Endothelial cell of umbilical vein (primary cell): ENCODE measurements around the gene ORM2. TPM values are rescaled to one million over a fixed set of nuclear protein-coding genes. Genes with fewer than 3 reads are reported as not detected.

ENCODE experiments used
- BruUV-seq: library from RNA; stranded (reverse); fragments of 400-500 nt; replicated peaks from 2 replicates; lab custom pipeline; 2021; lab: Mats Ljungman, UMichigan
- CTCF ChIA-PET: fragments of 300-600, 350-600 bp; sonication (Branson Sonifier 250); formaldehyde crosslinking; loops from one replicate; lab custom pipeline; 2021; ENCODE audit warnings: antibody characterized with exemption, inconsistent platforms; lab: Charles Lee
- POLR2A ChIA-PET: fragments of 300-600, 350-600 bp; sonication (Branson Sonifier 250); formaldehyde crosslinking; loops from one replicate; lab custom pipeline; 2021; ENCODE audit warnings: antibody characterized with exemption, inconsistent platforms; lab: Charles Lee
- DNase-seq: peaks from one replicate; pipeline ENCODE4 v3.0.0-alpha.2; 2011; ENCODE audit warnings: low read depth, low spot score
- FAIRE-seq: peaks from 2 replicates; lab custom pipeline; 2011; peaks lifted over from hg19 to GRCh38; lab: Jason Lieb, UNC
- H2AFZ ChIP-seq: 2 replicates; pipeline ENCODE4 v1.6.0; 2012; ENCODE audit warnings: low read depth, low read length, control low read depth, inconsistent platforms
- H3K27ac ChIP-seq: 2 replicates; pipeline ENCODE4 v1.5.1; 2011; ENCODE audit warnings: low read depth, mild to moderate bottlenecking, control low read depth, low read length, moderate library complexity; ENCODE audit not compliant: insufficient read depth
- H3K27me3 ChIP-seq, 2 experiments: 2 replicates each; pipeline versions ENCODE4 v1.6.0 to v1.6.1; 2011; ENCODE audit warnings: low read length in 2 of 2, mixed read lengths in 1 of 2; ENCODE audit not compliant: control insufficient read depth in 2 of 2, insufficient read depth in 2 of 2
- H3K36me3 ChIP-seq, 2 experiments: 2 replicates in 1 of 2; 3 replicates in 1 of 2; pipeline ENCODE4 v1.5.1; 2011; ENCODE audit warnings: low read length in 2 of 2, mild to moderate bottlenecking in 1 of 2, moderate library complexity in 1 of 2; ENCODE audit not compliant: control insufficient read depth in 2 of 2, insufficient read depth in 2 of 2; ENCODE audit errors: extremely low read depth in 1 of 2
- H3K4me1 ChIP-seq: 3 replicates; pipeline ENCODE4 v1.5.1; 2011; ENCODE audit warnings: mild to moderate bottlenecking, low read length; ENCODE audit not compliant: control insufficient read depth, insufficient read depth; ENCODE audit errors: extremely low read depth
- H3K4me2 ChIP-seq: 2 replicates; pipeline ENCODE4 v1.6.1; 2011; ENCODE audit warnings: low read length, control low read depth, mixed read lengths; ENCODE audit not compliant: insufficient read depth
- H3K4me3 ChIP-seq, 3 experiments: fragments of 200-600 bp in 1 of 3; sonication (generic), shearing (Covaris generic) in 1 of 3; replicated peaks in 1 of 3; 2 replicates each; pipeline ENCODE4 v1.5.1; 2011 to 2016; ENCODE audit warnings: control low read depth in 3 of 3, low read length in 3 of 3, mild to moderate bottlenecking in 2 of 3, inconsistent platforms in 1 of 3, low read depth in 1 of 3, moderate library complexity in 1 of 3; ENCODE audit not compliant: insufficient read depth in 1 of 3
- H3K79me2 ChIP-seq: 2 replicates; pipeline ENCODE4 v1.6.0; 2012; ENCODE audit warnings: low read length, inconsistent platforms; ENCODE audit not compliant: control insufficient read depth, insufficient read depth
- H3K9ac ChIP-seq: replicated peaks from 2 replicates; pipeline ENCODE3; 2011; ENCODE audit warnings: low read length, control low read depth; ENCODE audit not compliant: insufficient read depth; ENCODE audit errors: extremely low read depth
- H3K9me1 ChIP-seq: replicated peaks from 3 replicates; pipeline ENCODE4 v1.6.0; 2011; ENCODE audit warnings: mild to moderate bottlenecking, low read length; ENCODE audit not compliant: control insufficient read depth, insufficient read depth; ENCODE audit errors: extremely low read depth
- H3K9me3 ChIP-seq: replicated peaks from 2 replicates; pipeline ENCODE4 v1.5.1; 2012; ENCODE audit warnings: low read length, inconsistent platforms; ENCODE audit not compliant: control insufficient read depth, insufficient read depth
- H4K20me1 ChIP-seq: replicated peaks from 2 replicates; pipeline ENCODE3; 2011; ENCODE audit warnings: mild to moderate bottlenecking, low read length; ENCODE audit not compliant: control insufficient read depth, insufficient read depth; ENCODE audit errors: extremely low read depth
- CTCF ChIP-seq, 2 donors: IDR thresholded peaks; 1 replicate in 1 of 2; 2 replicates in 1 of 2; pipeline ENCODE4 v1.5.1; 2011; ENCODE audit warnings: low read length in 2 of 2, mild to moderate bottlenecking in 2 of 2, moderate library complexity in 2 of 2, control low read depth in 1 of 2, inconsistent platforms in 1 of 2, low read depth in 1 of 2; ENCODE audit not compliant: insufficient read depth in 1 of 2; ENCODE audit errors: extremely low read depth in 1 of 2
- EZH2 ChIP-seq: IDR thresholded peaks from 2 replicates; pipeline ENCODE4 v1.6.1; 2012; ENCODE audit warnings: borderline replicate concordance, low read depth, mild to moderate bottlenecking, moderate library complexity, low read length, inconsistent platforms; ENCODE audit not compliant: severe bottlenecking
- FOS ChIP-seq: IDR thresholded peaks from 2 replicates; pipeline ENCODE4 v1.6.1; 2011; ENCODE audit warnings: mild to moderate bottlenecking, low read length, moderate library complexity, borderline replicate concordance; ENCODE audit not compliant: insufficient read depth
- GATA2 ChIP-seq: IDR thresholded peaks from 2 replicates; pipeline ENCODE4 v1.7.0; 2011; ENCODE audit warnings: low read depth, mild to moderate bottlenecking, moderate library complexity, mixed read lengths, low read length; ENCODE audit not compliant: insufficient read length, insufficient read depth
- JUN ChIP-seq: IDR thresholded peaks from 2 replicates; pipeline ENCODE4 v1.6.1; 2011; ENCODE audit warnings: borderline replicate concordance, low read depth; ENCODE audit not compliant: insufficient read length, insufficient read depth
- MAX ChIP-seq: IDR thresholded peaks from 2 replicates; pipeline ENCODE4 v1.6.1; 2011; ENCODE audit not compliant: insufficient read depth, insufficient read length
- MYC ChIP-seq: IDR thresholded peaks from one replicate; pipeline ENCODE4 v1.6.1; 2011; ENCODE audit warnings: mild to moderate bottlenecking, low read depth, low read length
- POLR2A ChIP-seq: IDR thresholded peaks from 2 replicates; pipeline ENCODE4 v1.6.1; 2012; ENCODE audit warnings: low read depth, mild to moderate bottlenecking, control low read depth, low read length
- POLR2AphosphoS5 ChIP-seq: IDR thresholded peaks from 2 replicates; pipeline ENCODE4 v1.6.1; 2012; ENCODE audit warnings: low read depth, mild to moderate bottlenecking, control low read depth, low read length, moderate library complexity; ENCODE audit not compliant: insufficient read depth
- dilution Hi-C: fragments of 300-500 bp; cut with MboI; formaldehyde crosslinking; loops from one replicate; pipeline ENCODE4 v1.15.0; 2019; ENCODE audit warnings: low sequenced_read_pairs; ENCODE audit not compliant: extremely low pct_ligation_motif_present
- intact Hi-C: fragments of 100-400 bp; cut with micrococcal nuclease; formaldehyde crosslinking; loops from one replicate; pipeline ENCODE4 v1.10.0; 2022
- polyA plus RNA-seq, 4 experiments: library from polyadenylated mRNA; depleted of rRNA in 3 of 4; stranded (reverse) in 3 of 4; unstranded in 1 of 4; fragments of >200 nt; gene quantifications; 2 replicates each; pipeline versions ENCODE4 v1.2.1 to v1.2.3, GENCODE V29; 2011 to 2012; ENCODE audit warnings: missing spikeins in 1 of 4
- total RNA-seq: library from RNA; stranded (reverse); gene quantifications from 2 replicates; pipeline ENCODE4 v1.2.3, GENCODE V29; 2021

Gene ORM2
- total and polyA plus RNA-seq, 2 donors (not counting 3 experiments of a cell fraction or from before 2014, with no cell fraction given) = not detected

- Histone ChIP-seq H3K9ac (no peak overlapping the region), H3K4me2 (no peak overlapping the region), H2AFZ (no peak overlapping the region), H3K9me3 (no peaks in the 10 kb centered on the region), H3K36me3 (peaks cover 3 to 17% of the 10 kb centered on the region in 2 experiments), H3K4me1 (peaks cover 3% of the 10 kb centered on the region), H3K27ac (no peak overlapping the region), H3K9me1 (no peaks in the 10 kb centered on the region), H3K4me3 (no peak overlapping the region), H3K79me2 (no peaks in the 10 kb centered on the region), H3K27me3 (no peaks in the 10 kb centered on the region), H4K20me1 (no peaks in the 10 kb centered on the region)
- no peak for TF ChIP-seq FOS
- no peak for TF ChIP-seq GATA2
- no peak for TF ChIP-seq JUN
- dilution Hi-C loops (no loop called here), intact Hi-C loops (no loop called here)
- BruUV-seq = no TSS peak
- DNase-seq = no peak
- CTCF ChIA-PET = interaction anchor here (0.6 kb wide), 1 partner anchor 32 kb away, joined by 3 read pairs; no protein-coding TSS in a partner anchor
- no peak for FAIRE-seq
- POLR2A ChIA-PET = no interaction called here
These were observed 48.3 kb downstream of the ORM2 start for GRCh38 chr9:114378016-114378415.

GRCh38 chr9:114378883-114379282, 49.2 kb downstream of the ORM2 start:
- dilution Hi-C loops = no loop called here
- FAIRE-seq (no peak), DNase-seq (no peak)
- Histone ChIP-seq H4K20me1 (no peaks in the 10 kb centered on the region), H3K79me2 (no peaks in the 10 kb centered on the region), H3K4me1 (no peaks in the 10 kb centered on the region), H3K9me1 (no peaks in the 10 kb centered on the region), H3K36me3 (peaks cover 3 to 17% of the 10 kb centered on the region in 2 experiments), H3K4me2 (no peak overlapping the region), H3K27ac (no peak overlapping the region), H3K27me3 (no peaks in the 10 kb centered on the region), H3K9ac (no peak overlapping the region), H3K4me3 (no peak overlapping the region), H3K9me3 (no peaks in the 10 kb centered on the region), H2AFZ (no peak overlapping the region)
- intact Hi-C loops = no loop called here
- ChIA-PET POLR2A (no interaction called here), CTCF (no interaction called here)
- TF ChIP-seq MYC (no peak), JUN (no peak), POLR2A (no peak), GATA2 (no peak), EZH2 (no peak), CTCF (IDR thresholded peaks at IDR 0.05; ENCODE audit: extremely low read depth in 1 of 2, insufficient read depth in 1 of 2, low read depth in 1 of 2, low read length in 2 of 2) (no peak), MAX (no peak), FOS (no peak), POLR2AphosphoS5 (no peak)
- BruUV-seq = no TSS peak
